SK-N-MC (cell line): ENCODE data around the gene MCF2.

Source experiments
- EZH2 ChIP-seq: fragments of 200-600 bp; sonication (generic); IDR thresholded peaks from one replicate; pipeline ENCODE4 v1.6.1; 2017; ENCODE audit warnings: antibody characterized with exemption
- FOXP2 ChIP-seq: optimal IDR thresholded peaks from 2 replicates; pipeline ENCODE3; 2011; ENCODE audit warnings: mild to moderate bottlenecking, moderate library complexity; ENCODE audit not compliant: insufficient read depth; ENCODE audit errors: extremely low read length, control extremely low read depth
- POLR2AphosphoS5 ChIP-seq: IDR thresholded peaks from 2 replicates; pipeline ENCODE4 v1.6.1; 2012; ENCODE audit warnings: mild to moderate bottlenecking, low read depth, low read length, borderline replicate concordance

DNA sequence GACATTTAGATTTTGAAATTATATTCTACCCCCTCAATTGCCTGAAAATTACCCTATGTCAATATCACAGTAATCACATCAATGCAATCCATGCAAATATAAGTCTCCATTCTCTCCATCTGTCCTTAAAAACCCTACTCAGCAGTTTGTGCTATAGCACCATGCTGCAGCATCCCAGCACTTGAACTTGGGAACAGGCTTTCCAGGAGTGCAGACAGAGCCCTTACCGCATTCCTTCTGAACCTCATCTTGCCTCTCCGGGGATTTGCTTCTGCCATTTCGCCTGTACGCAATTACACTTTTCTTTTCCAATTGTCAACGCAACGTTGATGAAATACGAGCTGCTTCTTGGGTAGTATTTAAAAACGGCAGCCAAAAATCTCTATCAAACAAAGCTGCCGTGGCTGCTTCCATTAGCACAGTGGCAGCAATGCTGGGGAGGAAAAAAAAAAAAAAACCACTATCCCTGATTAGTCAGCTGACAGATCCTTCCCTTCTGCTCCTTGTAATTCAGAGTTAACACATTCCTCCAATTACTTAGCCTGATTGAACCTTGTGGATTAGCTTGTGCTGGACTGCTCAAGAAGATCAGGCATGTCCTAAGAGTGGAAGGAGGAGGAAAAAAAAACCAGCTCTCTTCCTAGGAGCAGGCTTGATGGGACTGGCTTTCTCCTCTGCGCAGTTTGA lies 65.6 kb downstream of the MCF2 start:
- TF ChIP-seq EZH2 = no peak
- no peak for TF ChIP-seq POLR2AphosphoS5
- TF ChIP-seq FOXP2 = no peak
